PC-9 (cell line): ENCODE measurements around the gene MYPN.

ENCODE experiments used
- EZH2 ChIP-seq: fragments of 200-600 bp; sonication (generic); IDR thresholded peaks from 2 replicates; pipeline ENCODE4 v1.8.0; 2017; ENCODE audit warnings: antibody characterized with exemption, low read depth
- TF ChIP-seq, protein P1 (sequence below): fragments of 200-600 bp; sonication (generic); conservative IDR thresholded peaks from 2 replicates; pipeline ENCODE4 v1.6.1; 2017; ENCODE audit warnings: mixed run types, antibody characterized with exemption, mild to moderate bottlenecking, moderate library complexity

DNA sequence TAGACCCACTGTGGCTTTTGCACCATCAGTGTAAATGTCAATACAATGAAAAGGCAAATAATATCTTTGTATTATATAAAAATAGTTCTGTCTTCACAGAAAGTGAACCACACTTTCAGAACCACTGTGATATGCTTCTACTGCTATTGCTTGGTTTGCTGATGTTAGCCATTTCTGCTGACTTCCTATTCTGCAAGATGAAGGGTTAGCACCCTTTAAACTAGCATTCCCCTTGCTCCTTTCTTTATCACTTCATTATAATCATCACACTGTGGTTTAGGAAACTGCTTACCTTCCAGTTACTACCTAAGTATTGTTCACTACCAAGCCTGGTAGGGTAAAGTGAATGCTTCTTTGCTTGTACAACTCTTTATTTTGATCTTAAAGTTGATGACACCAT lies 29.2 kb downstream of the MYPN start:
- TF ChIP-seq, protein P1, sequence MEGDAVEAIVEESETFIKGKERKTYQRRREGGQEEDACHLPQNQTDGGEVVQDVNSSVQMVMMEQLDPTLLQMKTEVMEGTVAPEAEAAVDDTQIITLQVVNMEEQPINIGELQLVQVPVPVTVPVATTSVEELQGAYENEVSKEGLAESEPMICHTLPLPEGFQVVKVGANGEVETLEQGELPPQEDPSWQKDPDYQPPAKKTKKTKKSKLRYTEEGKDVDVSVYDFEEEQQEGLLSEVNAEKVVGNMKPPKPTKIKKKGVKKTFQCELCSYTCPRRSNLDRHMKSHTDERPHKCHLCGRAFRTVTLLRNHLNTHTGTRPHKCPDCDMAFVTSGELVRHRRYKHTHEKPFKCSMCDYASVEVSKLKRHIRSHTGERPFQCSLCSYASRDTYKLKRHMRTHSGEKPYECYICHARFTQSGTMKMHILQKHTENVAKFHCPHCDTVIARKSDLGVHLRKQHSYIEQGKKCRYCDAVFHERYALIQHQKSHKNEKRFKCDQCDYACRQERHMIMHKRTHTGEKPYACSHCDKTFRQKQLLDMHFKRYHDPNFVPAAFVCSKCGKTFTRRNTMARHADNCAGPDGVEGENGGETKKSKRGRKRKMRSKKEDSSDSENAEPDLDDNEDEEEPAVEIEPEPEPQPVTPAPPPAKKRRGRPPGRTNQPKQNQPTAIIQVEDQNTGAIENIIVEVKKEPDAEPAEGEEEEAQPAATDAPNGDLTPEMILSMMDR, result no peak
- TF ChIP-seq EZH2, result no peak
